Fibroblast of skin of back (primary cell): Measurements from ENCODE around the gene TTC7B.

Experiments
- DNase-seq: peaks from one replicate; pipeline ENCODE4 v3.0.0-alpha.2; 2013

The TTC7B gene

GRCh38 chr14:90521084-90521929 is 294.9 kb downstream of the TTC7B start:
- DNase-seq: peak; percentile 24

DNA sequence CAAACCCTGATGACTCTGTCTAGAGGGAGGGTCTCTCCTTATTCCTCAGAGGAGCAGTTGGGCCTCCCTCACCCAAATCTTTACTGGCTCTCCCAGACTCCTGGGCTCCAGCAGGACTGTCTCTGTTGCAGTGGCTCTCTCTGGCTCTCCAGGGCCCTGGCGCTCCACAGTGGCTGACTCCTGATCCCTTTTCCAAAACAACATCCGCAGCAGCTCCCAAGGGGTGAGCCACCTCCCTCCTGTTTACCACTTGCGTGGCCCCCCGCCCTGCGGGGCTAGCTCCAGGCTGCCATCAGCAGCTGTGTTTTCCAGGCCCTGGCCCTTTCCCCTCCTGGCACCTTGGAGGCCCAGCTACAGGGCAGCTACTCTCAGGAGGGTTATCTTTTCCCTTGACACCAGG is 295.9 kb downstream of the TTC7B start:
- no peak for DNase-seq

- no peak for DNase-seq
Measured at GRCh38 chr14:90519262-90519920, 296.8 kb downstream of the TTC7B start.

DNA sequence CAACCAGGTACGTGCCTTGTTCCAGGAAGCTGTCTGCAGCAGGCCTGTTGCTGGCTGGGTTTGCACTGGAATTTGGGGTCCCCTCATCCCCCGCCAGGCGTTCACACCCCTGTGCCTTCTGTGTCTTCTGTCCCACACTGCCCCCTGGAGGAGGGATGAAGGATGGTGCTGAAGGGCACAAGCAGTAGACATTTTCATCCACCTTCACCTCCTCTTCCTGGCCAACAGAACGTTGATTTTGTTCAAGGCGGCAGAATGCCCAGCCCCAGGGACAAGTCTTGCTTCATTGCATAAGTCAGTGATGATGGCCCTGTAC is 297.3 kb downstream of the TTC7B start:
- DNase-seq: peak; percentile 15

GRCh38 chr14:90518069-90518940 is 297.9 kb downstream of the TTC7B start:
- DNase-seq: no peak

- DNase-seq: no peak
Measured at GRCh38 chr14:90517076-90517841, 299.0 kb downstream of the TTC7B start.

GRCh38 chr14:90514566-90514965 is 301.7 kb downstream of the TTC7B start:
- no peak for DNase-seq

DNA sequence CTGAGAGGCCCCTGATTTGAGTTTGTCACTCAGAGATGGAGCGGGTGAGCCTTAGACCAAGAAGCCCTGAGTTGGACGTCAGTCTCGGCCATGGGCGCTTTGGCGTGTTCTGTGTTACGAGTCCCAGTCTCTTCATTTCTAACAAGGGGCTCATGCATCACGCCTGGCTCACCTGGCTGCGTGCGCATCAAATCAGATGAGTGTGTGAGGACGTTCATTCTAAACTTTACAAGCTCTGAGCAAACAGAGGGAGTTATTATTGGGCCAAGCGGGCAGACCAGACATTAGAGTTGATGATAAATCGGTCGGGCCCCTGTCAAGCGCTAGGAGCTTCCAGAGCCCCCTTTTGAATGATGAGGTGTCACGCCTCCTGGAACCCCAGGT is 302.2 kb downstream of the TTC7B start:
- no peak for DNase-seq

DNA sequence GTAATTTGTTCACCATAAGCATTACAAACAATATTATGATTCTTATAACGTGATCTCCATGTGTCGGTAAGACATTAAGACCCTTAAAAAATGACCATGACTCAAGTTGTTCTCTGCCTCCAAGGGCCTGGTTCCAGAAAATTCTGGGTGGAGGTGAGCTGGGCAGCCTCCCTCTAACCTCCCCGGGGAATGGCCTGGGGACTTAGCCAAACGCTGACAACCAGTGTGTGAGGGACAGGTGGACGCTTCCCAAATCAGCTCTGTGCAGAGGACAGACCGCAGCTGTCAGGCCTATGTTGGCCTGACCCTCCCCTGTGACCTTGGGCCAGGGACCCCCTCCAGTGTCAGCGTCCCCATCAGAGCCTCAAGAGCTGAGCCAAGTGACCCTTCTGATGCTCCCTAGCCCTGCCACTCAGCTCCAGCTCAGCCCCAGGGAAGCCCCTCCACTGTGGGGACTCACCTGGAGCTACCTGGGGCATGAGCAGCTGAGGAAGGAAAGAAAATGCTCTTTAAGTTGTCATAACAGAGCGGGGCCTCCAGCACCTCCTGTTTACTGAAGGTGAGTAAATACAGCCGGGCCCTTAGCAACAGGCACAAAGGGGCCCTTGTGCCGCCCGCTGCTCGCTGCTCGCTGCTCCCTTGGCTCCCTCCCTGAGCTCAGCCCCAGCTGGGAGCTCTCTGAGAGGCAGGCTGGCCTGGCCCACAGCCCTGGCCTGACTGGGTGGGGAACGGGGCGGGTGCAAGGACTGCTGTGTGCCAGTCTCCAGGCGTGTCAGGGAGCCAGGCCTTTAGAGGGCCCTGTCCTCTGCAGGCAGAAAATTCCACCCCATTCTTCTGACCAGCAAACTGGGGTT is 302.8 kb downstream of the TTC7B start:
- no peak for DNase-seq

DNA sequence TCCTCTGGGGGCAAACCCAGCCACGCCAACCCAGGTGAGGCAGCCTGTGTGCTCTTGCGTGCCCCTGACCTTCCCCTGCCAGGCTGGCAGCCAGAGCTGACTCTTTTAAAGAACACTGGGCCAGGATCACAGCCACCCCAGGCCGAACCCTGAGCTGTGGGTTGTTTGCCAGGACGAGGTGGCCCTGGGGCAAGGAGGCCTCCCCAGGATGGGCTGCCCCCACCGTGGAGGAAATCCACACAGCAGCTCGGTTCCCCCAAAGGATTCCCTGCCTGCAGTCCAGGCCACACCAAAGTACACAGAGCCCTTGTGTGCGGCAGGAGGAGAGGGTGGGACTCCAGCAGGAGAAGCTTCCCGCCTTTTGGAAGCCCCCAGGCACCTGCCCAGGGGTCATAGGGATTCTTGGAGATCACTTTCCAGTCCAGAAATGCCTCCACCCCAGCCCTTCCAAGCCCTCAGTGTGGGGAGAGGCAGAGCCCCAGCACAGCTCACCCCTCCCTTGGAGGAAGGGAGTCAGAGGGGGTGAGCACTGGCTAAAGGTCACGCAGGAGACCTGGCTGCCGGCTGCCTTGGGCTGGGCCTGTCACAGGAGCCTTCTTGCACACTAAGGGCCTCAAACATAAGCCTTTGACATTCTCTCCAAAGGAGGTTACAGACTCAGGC is 303.8 kb downstream of the TTC7B start:
- no peak for DNase-seq

GRCh38 chr14:90511795-90512328 is 304.4 kb downstream of the TTC7B start:
- DNase-seq: no peak

GRCh38 chr14:90511252-90511651 is 305.0 kb downstream of the TTC7B start:
- DNase-seq: no peak

DNA sequence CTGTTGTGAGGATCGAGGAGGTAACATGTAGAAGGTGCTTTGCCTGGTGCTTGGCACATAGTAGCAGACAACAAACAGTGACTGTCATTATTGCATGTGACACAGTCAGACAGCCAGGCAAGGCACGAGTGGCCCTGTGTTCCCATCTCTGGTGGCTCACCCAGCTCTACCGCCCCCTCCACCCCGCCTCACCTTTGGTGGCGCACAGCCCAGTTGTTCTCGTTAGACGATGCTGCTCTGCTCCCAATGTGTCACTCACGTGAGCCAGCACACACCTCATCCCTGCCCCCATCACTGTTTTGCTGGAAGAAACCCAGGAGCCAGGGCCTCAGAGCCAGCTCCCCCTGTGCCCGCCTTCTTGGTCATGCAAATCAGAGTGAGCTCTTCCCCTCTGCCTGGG is 306.1 kb downstream of the TTC7B start:
- no peak for DNase-seq

- no peak for DNase-seq
Measured at GRCh38 chr14:90509403-90509802, 306.8 kb downstream of the TTC7B start.

DNA sequence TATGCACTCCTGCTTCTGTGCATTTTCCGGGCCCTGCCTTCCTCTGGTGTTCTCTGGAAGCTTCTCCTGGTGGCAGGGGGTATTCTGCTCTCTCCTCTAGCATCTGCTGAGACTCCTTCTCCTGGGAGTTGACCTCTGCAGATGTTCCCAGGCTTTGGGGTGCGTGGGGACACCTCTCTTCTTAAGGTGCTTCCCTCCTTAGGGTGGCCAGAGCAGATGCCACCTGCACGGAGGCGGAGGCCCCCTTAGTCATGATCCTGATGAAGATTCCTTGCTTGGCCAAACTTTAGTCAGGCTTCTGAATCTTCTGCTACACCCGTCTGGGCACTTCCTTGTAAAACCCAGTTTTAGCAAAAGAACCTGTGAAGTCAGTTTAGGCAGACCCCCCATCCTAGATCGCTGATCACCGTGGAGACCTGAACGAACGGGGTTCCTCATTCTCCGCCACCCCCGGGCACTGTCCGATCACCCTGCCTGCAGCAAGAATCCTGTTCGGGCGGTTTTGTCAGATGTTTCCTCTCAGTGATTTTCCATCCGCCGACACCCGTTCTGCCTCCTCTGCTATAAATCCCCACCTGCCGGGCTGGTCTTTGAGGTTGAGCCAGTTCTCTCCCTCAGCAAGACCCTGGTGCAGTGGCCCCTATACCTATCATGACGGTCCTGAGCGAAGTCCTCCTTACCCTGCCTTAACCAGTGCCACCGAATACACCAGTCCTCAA is 307.5 kb downstream of the TTC7B start:
- no peak for DNase-seq

DNA sequence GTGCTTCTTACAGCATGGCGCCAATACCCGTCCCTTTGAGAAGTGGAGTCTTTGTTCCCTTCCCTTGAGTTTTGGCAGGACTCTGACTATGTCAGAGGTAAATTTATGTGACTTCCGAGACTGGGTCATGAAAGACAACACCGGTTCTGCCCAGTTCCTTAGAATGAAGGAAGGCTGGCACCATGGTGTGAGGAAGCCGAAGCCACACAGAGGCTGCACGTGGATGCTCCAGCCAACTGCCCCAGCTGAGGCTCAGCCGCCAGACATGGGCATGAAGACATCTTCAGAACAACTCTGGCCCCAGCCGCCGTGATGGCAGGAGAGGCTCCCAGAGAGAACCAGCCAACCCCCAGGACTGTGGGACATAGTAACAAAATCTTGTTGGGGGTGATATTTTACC is 308.2 kb downstream of the TTC7B start:
- DNase-seq: no peak

GRCh38 chr14:90507428-90507827 is 308.8 kb downstream of the TTC7B start:
- no peak for DNase-seq

DNA sequence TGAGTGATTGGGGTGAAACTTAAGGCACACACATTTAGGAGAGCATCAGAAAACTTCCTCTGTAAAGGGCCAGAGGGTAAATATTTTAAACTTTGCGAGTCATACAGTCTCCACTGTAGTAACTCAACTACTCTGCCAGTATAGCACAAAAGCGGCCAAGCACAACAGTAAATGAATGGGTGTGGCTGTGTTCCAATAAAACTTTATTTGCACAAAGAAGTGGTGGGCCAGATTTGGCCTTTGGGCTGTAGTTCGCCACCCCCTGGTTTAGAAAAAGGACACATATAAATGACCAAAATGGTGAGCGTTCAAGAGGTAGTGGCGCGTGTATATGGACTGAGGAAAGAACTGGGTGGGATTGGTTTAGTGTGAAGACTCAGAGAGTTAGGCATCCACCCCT is 309.5 kb downstream of the TTC7B start:
- no peak for DNase-seq

GRCh38 chr14:90505531-90505930 is 310.7 kb downstream of the TTC7B start:
- DNase-seq: no peak

- DNase-seq: no peak
Measured at GRCh38 chr14:90504643-90505042, 311.6 kb downstream of the TTC7B start.
